ENCODE measurements around the gene TTC36.
"Not testable (repeated sequence)": the region's sequence is repeated elsewhere in the genome, so short reads cannot be mapped to it uniquely, and the experiment has no call there.

TTC36 gene, protein sequence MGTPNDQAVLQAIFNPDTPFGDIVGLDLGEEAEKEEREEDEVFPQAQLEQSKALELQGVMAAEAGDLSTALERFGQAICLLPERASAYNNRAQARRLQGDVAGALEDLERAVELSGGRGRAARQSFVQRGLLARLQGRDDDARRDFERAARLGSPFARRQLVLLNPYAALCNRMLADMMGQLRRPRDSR

DNA sequence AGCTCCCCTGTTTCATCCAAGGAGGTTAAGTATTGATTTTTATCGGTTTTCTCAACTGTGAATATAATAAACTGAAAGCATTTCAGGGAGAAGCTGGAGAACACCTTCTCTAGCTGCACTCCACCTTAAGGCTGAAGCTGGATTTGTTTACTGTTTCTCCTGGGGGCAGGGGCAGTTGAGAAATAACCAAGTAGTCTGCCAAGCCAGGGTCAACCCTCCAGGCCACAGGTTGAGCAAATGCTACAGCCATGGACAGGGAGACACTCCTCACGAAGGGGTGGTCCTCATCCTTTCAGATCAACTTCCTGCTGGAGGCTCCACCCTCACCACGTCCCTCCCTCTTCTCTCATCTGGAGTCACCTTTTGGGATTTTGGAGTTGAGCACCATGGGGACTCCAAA lies at the start of gene TTC36:
TTC36 (plus strand) TSS at position 366 of the 400 bp plus-strand sequence; CDS start at position 387, 21 bp downstream.
- no peak for DNase-seq (ENCODE audit: low read depth)

DNA sequence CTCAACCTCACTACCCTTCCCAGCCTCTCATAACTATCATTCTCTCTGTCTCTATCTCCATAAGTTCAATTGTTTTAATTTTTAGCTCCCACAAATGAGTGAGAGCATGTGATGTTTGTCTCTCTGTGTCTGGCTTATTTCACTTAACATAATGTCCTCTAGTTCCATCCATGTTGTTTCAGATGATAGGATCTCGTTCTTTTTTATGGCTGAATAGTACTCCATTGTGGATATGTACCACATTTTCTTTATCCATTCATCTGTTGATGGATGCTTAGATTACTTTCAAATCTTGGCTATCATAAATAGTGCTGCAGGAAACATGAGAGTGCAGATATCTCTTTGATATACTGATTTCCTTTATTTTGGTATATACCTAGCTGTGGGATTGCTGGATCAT lies 46.0 kb upstream of the TTC36 start:
- DNase-seq (ENCODE audit: low read depth): not testable (repeated sequence)

DNA sequence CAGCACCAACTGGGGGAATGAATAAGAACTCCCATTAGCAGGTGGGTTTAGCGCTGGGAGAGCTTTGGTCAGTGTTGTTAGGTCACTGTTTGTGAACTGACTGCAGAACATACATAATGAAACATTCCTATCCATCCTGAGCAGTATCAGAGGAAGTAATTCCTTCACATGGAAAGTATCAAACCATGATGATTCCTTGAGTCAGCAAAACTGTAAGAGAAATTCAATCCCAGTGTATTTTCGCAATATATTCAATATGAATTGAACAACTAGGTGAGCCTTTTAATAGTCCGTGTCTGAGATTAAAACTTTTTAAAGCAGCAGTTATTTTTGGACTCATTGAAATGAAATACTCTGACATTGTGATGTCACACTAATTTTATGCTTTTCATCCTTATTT lies 42.9 kb upstream of the TTC36 start:
- DNase-seq (ENCODE audit: low read depth): no peak

DNA sequence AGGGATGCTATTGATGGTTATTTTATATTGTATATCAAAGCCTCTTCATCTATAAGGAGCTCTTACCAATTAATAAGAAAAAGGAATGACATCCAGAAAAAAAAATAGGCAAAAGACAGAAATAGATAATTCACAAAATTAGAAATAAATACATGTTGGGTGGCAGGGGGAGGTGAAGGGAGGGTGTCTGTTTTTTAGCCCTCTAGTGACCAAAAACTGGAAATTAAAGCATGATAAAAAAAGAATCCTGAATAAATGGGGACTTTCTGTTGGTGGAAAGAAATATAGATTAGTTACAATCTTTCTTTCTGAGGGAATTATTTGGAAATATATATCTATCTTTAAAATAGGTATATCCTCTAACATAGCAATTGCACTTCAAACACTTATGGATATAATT lies 42.0 kb upstream of the TTC36 start:
- DNase-seq (ENCODE audit: low read depth): no peak

DNA sequence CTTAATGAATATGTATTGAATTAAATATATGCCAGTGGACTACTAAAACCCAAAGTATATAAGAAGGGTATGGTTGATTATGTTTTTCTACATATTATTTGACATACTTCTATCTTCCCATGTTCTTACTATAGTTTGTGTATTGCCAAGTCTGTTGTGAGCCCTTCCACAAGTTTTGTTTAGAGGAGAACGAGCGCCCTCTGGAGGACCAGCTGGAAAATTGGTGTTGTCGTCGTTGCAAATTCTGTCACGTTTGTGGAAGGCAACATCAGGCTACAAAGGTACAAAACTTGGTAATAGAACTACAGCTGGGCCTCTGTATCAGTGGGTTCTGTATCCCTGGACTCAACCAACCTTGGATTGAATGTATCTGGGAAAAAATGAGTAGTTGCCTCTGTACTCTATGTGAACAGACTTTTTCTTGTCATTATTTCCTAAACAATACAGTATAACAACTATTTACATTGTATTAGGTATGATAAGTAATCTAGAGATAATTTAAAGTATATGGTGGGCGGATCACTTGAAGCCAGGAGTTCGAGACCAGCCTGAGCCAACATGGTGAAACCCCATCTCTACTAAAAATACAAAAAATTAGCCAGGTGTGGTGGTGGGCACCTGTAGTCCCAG lies 38.7 kb upstream of the TTC36 start:
- peak; percentile 53 for DNase-seq (ENCODE audit: low read depth)

- DNase-seq (ENCODE audit: low read depth): no peak
These were observed 36.2 kb upstream of the TTC36 start for GRCh38 chr11:118491041-118491440.

- DNase-seq (ENCODE audit: low read depth): peak; percentile 57
These were observed 29.4 kb upstream of the TTC36 start for GRCh38 chr11:118497831-118498230.

DNA sequence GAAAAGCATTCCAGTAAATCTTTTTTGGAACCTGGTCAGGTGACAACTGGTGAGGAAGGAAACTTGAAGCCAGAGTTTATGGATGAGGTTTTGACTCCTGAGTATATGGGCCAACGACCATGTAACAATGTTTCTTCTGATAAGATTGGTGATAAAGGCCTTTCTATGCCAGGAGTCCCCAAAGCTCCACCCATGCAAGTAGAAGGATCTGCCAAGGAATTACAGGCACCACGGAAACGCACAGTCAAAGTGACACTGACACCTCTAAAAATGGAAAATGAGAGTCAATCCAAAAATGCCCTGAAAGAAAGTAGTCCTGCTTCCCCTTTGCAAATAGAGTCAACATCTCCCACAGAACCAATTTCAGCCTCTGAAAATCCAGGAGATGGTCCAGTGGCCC lies 24.1 kb upstream of the TTC36 start:
- no peak for DNase-seq (ENCODE audit: low read depth)

GRCh38 chr11:118511601-118512000 lies 15.7 kb upstream of the TTC36 start:
- no peak for DNase-seq (ENCODE audit: low read depth)

DNA sequence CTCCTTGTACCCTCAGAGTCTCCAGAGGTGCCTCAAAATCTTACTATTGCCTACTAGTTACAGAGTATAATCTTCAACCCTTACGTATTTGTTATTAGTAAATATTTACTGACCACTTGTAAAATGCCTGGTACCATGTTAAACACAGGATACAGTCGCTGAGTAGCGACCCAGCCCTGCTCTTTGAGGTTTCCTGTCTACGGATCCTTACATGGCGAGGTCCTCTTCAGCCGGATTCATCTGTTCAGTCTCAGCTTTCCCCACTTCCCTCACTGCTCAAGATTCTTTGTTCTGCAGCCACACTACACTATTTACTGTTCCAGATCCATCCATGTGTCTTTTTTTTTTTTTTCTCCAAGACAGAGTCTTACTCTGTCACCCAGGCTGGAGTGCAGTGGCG lies 13.2 kb upstream of the TTC36 start:
- no peak for DNase-seq (ENCODE audit: low read depth)

- DNase-seq (ENCODE audit: low read depth): no peak
These were observed 7.7 kb upstream of the TTC36 start for GRCh38 chr11:118519549-118519948.

- DNase-seq (ENCODE audit: low read depth): no peak
These were observed 5.4 kb upstream of the TTC36 start for GRCh38 chr11:118521892-118522311.

- no peak for DNase-seq (ENCODE audit: low read depth)
These were observed 4.7 kb upstream of the TTC36 start for GRCh38 chr11:118522571-118523072.

GRCh38 chr11:118524356-118524755 lies 2.9 kb upstream of the TTC36 start:
- DNase-seq (ENCODE audit: low read depth): no peak

GRCh38 chr11:118524757-118525470 lies 2.4 kb upstream of the TTC36 start:
- DNase-seq (ENCODE audit: low read depth): no peak

DNA sequence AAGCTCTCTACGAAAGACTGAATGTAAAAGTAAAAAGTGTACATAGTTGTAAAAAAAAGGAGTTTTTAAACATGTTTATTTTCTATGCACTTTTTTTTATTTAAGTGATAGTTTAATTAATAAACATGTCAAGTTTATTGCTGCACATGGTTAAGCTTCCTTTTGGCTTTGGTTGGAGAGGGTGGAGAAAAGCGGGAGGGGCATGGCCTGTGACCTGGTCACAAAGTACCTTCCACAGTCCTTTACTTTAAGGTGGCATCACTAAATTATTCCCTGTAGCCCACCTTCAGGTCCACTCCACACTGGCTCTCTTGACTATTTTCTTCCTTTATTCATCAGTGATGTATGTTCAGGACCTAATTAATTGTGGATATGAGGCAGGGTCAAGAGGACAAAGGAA lies 586 bp upstream of the TTC36 start:
- DNase-seq (ENCODE audit: low read depth): no peak

GRCh38 chr11:118528511-118528910 lies 1.2 kb downstream of the TTC36 start:
- DNase-seq (ENCODE audit: low read depth): no peak

DNA sequence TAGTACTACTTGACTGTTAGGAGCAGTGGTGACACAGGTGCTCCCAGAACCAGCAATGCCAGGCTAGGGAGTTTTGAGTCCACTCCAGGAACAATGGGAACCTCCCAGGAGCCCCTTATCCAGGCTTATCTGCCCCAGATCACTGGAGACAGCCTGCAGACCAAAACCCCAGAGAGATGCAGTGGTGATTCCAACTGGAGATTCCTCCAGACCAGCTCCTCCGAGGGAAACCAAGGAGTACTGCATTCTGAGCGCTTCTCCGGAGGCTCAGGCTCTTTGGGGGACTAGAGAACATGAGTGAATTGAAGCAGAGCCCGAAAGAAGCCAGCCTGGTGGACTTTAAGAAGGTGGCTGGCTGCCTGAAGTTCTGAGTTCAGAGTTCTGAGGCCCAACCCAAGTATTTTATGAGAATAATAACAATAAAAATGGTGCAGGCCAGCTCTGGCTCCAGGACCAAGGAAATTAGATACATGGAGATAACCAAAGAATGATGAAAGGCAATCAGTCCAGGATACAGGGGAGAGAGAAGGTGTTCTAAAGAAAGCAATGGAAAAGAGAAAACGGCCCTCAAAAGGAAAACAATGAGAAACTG lies 2.4 kb downstream of the TTC36 start:
- DNase-seq (ENCODE audit: low read depth): no peak

DNA sequence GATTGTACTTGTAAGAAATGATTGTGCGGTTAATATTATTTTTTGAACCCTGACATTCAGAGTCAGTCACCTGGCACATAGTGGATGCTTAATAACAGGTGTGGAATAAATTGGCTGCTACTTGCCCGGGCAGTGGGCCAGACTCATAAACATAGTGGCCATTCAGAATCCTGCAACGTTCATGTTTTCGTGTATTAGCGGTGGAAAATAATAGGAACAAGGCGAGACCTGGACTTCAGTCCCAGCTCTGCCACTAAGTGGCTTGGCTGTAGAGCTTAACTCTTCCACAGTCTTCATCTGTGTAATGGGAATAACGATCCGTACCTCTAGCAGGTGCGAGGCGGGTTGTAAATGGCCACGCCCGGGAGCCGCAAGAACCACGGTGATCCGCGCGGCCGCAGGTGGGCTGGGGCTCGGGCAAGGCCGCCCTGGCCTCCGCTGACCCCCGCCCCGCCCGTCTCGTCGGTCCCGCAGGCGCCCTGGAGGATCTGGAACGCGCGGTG lies 3.0 kb downstream of the TTC36 start:
- DNase-seq (ENCODE audit: low read depth): no peak

GRCh38 chr11:118530683-118531596 lies 3.7 kb downstream of the TTC36 start, which contains the start of gene TMEM25:
Gene TMEM25, plus strand, starts transcription at chr11:118531192. Its CDS starts 610 bp downstream, at chr11:118531802.
- no peak for DNase-seq (ENCODE audit: low read depth)

DNA sequence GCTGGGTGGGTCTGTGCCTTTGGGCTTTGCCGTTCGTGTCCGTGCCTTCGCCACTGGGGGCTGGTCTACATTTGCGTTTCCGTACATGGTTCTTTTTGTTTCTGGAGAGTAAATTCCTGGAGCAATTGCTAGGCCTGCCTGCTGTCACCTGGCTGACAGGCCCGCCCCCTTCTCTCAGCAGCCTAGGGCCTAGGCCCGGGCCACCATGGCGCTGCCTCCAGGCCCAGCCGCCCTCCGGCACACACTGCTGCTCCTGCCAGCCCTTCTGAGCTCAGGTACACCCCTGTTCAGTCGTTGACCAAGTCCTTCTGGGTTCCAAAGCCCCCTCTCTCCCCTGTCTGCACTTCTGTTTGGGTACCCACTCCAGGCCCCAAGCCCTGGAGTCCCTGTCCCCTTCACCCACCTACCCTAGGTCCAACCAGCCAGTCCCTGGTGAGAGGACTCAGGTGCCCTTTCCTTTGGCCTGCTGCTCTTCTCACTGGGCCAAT lies 4.4 kb downstream of the TTC36 start:
- no peak for DNase-seq (ENCODE audit: low read depth)

Data from GM04504 (cell line).